Muscle layer of duodenum (tissue), 2 donors: ENCODE results near the gene SLC35C1.
"Not testable (repeated sequence)": the region's sequence is repeated elsewhere in the genome, so short reads cannot be mapped to it uniquely, and the experiment has no call there.

Experiments used
- H3K27ac ChIP-seq: one replicate; pipeline ENCODE4 v1.7.0; 2013; ENCODE audit warnings: mild to moderate bottlenecking, low read length
- H3K27me3 ChIP-seq: one replicate; pipeline ENCODE4 v1.7.0; 2013; ENCODE audit warnings: low read depth, mild to moderate bottlenecking, control low read depth, low read length
- H3K36me3 ChIP-seq, 2 donors: one replicate each; pipeline ENCODE4 v1.7.0; 2013; ENCODE audit warnings: low read length in 2 of 2, control low read depth in 1 of 2, mild to moderate bottlenecking in 1 of 2; ENCODE audit not compliant: insufficient read depth in 2 of 2, control insufficient read depth in 1 of 2
- H3K4me1 ChIP-seq, 2 donors: one replicate each; pipeline ENCODE4 v1.7.0; 2013; ENCODE audit warnings: low read length in 2 of 2, mild to moderate bottlenecking in 2 of 2, control low read depth in 1 of 2, moderate library complexity in 1 of 2; ENCODE audit not compliant: insufficient read depth in 2 of 2, control insufficient read depth in 1 of 2
- H3K4me3 ChIP-seq, 2 donors: one replicate each; pipeline ENCODE4 v1.7.0; 2013; ENCODE audit warnings: low read length in 2 of 2, low read depth in 1 of 2, mild to moderate bottlenecking in 1 of 2
- H3K9me3 ChIP-seq, 2 donors: one replicate each; pipeline ENCODE4 v1.7.0; 2013; ENCODE audit warnings: low read length in 2 of 2, control low read depth in 1 of 2, mild to moderate bottlenecking in 1 of 2; ENCODE audit not compliant: control insufficient read depth in 1 of 2
- donor health status: healthy.

SLC35C1 gene

GRCh38 chr11:45812581-45813548, 7.9 kb downstream of the SLC35C1 start:
- Histone ChIP-seq H3K4me3 (no peak overlapping the region), H3K36me3 (peaks cover 11 to 22% of the 10 kb centered on the region in 2 donors), H3K27ac (no peak overlapping the region), H3K27me3 (no peaks in the 10 kb centered on the region), H3K4me1 (peaks cover 0 to 2% of the 10 kb centered on the region in 2 donors), H3K9me3 (no peaks in the 10 kb centered on the region)

GRCh38 chr11:45815747-45816146, 10.8 kb downstream of the SLC35C1 start:
- peaks cover 10 to 11% of the 10 kb centered on the region in 2 donors for H3K36me3 ChIP-seq
- no peak overlapping the region for H3K4me3 ChIP-seq
- no peak overlapping the region for H3K27ac ChIP-seq
- no peaks in the 10 kb centered on the region for H3K9me3 ChIP-seq
- no peaks in the 10 kb centered on the region for H3K27me3 ChIP-seq
- H3K4me1 ChIP-seq = no peaks in the 10 kb centered on the region

GRCh38 chr11:45816614-45817013, 11.7 kb downstream of the SLC35C1 start:
- Histone ChIP-seq H3K27me3 (no peaks in the 10 kb centered on the region), H3K27ac (no peak overlapping the region), H3K4me3 (no peak overlapping the region), H3K36me3 (peaks cover 2 to 5% of the 10 kb centered on the region in 2 donors), H3K4me1 (no peaks in the 10 kb centered on the region), H3K9me3 (no peaks in the 10 kb centered on the region)

GRCh38 chr11:45817191-45817590, 12.2 kb downstream of the SLC35C1 start:
- Histone ChIP-seq H3K27me3 (no peaks in the 10 kb centered on the region), H3K36me3 (no peaks in the 10 kb centered on the region), H3K27ac (no peak overlapping the region), H3K4me3 (no peak overlapping the region), H3K9me3 (no peaks in the 10 kb centered on the region), H3K4me1 (no peaks in the 10 kb centered on the region)

GRCh38 chr11:45818961-45819605, 14.1 kb downstream of the SLC35C1 start:
- no peaks in the 10 kb centered on the region for H3K4me1 ChIP-seq
- no peak overlapping the region for H3K4me3 ChIP-seq
- no peaks in the 10 kb centered on the region for H3K9me3 ChIP-seq
- H3K27me3 ChIP-seq = no peaks in the 10 kb centered on the region
- no peak overlapping the region for H3K27ac ChIP-seq
- H3K36me3 ChIP-seq = no peaks in the 10 kb centered on the region

GRCh38 chr11:45820211-45820857, 15.4 kb downstream of the SLC35C1 start:
- Histone ChIP-seq H3K27ac (no peak overlapping the region), H3K4me3 (no peak overlapping the region), H3K27me3 (no peaks in the 10 kb centered on the region), H3K4me1 (no peaks in the 10 kb centered on the region), H3K9me3 (no peaks in the 10 kb centered on the region), H3K36me3 (no peaks in the 10 kb centered on the region)

GRCh38 chr11:45826492-45826891, 21.5 kb downstream of the SLC35C1 start:
- not testable (repeated sequence) for H3K27me3 ChIP-seq, H3K27ac ChIP-seq, H3K9me3 ChIP-seq, H3K4me1 ChIP-seq, H3K4me3 ChIP-seq, H3K36me3 ChIP-seq

GRCh38 chr11:45827123-45827522, 22.2 kb downstream of the SLC35C1 start:
- H3K27ac ChIP-seq = no peak overlapping the region
- H3K4me3 ChIP-seq = no peak overlapping the region
- peaks cover 5% of the 10 kb centered on the region for H3K27me3 ChIP-seq
- H3K4me1 ChIP-seq = no peaks in the 10 kb centered on the region
- peaks cover 0 to 4% of the 10 kb centered on the region in 2 donors for H3K9me3 ChIP-seq
- H3K36me3 ChIP-seq = no peaks in the 10 kb centered on the region

- no peaks in the 10 kb centered on the region for H3K36me3 ChIP-seq
- no peaks in the 10 kb centered on the region for H3K4me1 ChIP-seq
- H3K9me3 ChIP-seq = peaks cover 0 to 4% of the 10 kb centered on the region in 2 donors
- peaks cover 5% of the 10 kb centered on the region for H3K27me3 ChIP-seq
- H3K27ac ChIP-seq = no peak overlapping the region
- H3K4me3 ChIP-seq = no peak overlapping the region
Measured at GRCh38 chr11:45828996-45829395, 24.0 kb downstream of the SLC35C1 start.

GRCh38 chr11:45830596-45830995, 25.6 kb downstream of the SLC35C1 start:
- Histone ChIP-seq H3K27ac (no peak overlapping the region), H3K27me3 (peaks cover 5% of the 10 kb centered on the region), H3K36me3 (no peaks in the 10 kb centered on the region), H3K4me1 (no peaks in the 10 kb centered on the region), H3K4me3 (no peak overlapping the region), H3K9me3 (peaks cover 0 to 4% of the 10 kb centered on the region in 2 donors)

GRCh38 chr11:45832811-45833441, 28.0 kb downstream of the SLC35C1 start:
- Histone ChIP-seq H3K4me1 (no peaks in the 10 kb centered on the region), H3K27me3 (peaks cover 5% of the 10 kb centered on the region), H3K4me3 (no peak overlapping the region), H3K36me3 (no peaks in the 10 kb centered on the region), H3K9me3 (no peaks in the 10 kb centered on the region), H3K27ac (no peak overlapping the region)
